OCI-LY1 (cell line): Measurements from ENCODE around the gene C1QC.

Source experiments
- H2AFZ ChIP-seq: fragments of 200-600 bp; sonication (generic), shearing (Covaris generic); 2 replicates; pipeline ENCODE4 v1.6.0; 2014; ENCODE audit warnings: antibody characterized with exemption, mild to moderate bottlenecking, low read length
- H3F3A ChIP-seq: fragments of 200-600 bp; sonication (generic), shearing (Covaris generic); 2 replicates; pipeline ENCODE4 v1.6.0; 2014; ENCODE audit warnings: mild to moderate bottlenecking, antibody characterized with exemption, low read length, moderate library complexity; ENCODE audit not compliant: insufficient read depth
- H3K27ac ChIP-seq: fragments of 200-600 bp; sonication (generic); 2 replicates; pipeline ENCODE4 v1.5.1; 2014; ENCODE audit warnings: low read length, mixed run types, mild to moderate bottlenecking, low read depth; ENCODE audit not compliant: poor library complexity, severe bottlenecking
- H3K27me3 ChIP-seq: fragments of 200-600 bp; sonication (generic); 2 replicates; pipeline ENCODE4 v1.6.0; 2014; ENCODE audit warnings: antibody characterized with exemption, mild to moderate bottlenecking, low read length, moderate library complexity; ENCODE audit not compliant: insufficient read depth
- H3K36me3 ChIP-seq: fragments of 200-600 bp; sonication (generic); 2 replicates; pipeline ENCODE4 v1.6.1; 2014; ENCODE audit warnings: mild to moderate bottlenecking, antibody characterized with exemption, low read length, moderate library complexity, mixed read lengths; ENCODE audit not compliant: insufficient read depth
- H3K4me1 ChIP-seq: fragments of 200-600 bp; sonication (generic); 2 replicates; pipeline ENCODE4 v1.5.1; 2014; ENCODE audit warnings: mild to moderate bottlenecking, low read length, moderate library complexity; ENCODE audit not compliant: insufficient read depth, severe bottlenecking
- H3K4me2 ChIP-seq: fragments of 200-600 bp; sonication (generic), shearing (Covaris generic); 2 replicates; pipeline ENCODE4 v1.6.1; 2014; ENCODE audit warnings: low read length
- H3K4me3 ChIP-seq: fragments of 200-600 bp; sonication (generic); 2 replicates; pipeline ENCODE4 v1.5.1; 2014; ENCODE audit warnings: low read length, low read depth, mild to moderate bottlenecking, mixed read lengths; ENCODE audit not compliant: poor library complexity, severe bottlenecking
- H3K79me2 ChIP-seq: fragments of 200-600 bp; shearing (Covaris generic); 2 replicates; pipeline ENCODE4 v1.6.1; 2016; ENCODE audit warnings: mixed run types, low read length, mixed read lengths; ENCODE audit not compliant: insufficient read depth
- H3K9ac ChIP-seq: fragments of 200-600 bp; sonication (generic), shearing (Covaris generic); 2 replicates; pipeline ENCODE4 v1.6.1; 2014; ENCODE audit warnings: mild to moderate bottlenecking, low read length, mixed read lengths
- H3K9me2 ChIP-seq: fragments of 200-600 bp; sonication (generic), shearing (Covaris generic); 2 replicates; pipeline ENCODE4 v1.6.1; 2014; ENCODE audit warnings: low read depth, mild to moderate bottlenecking, low read length, mixed read lengths
- H3K9me3 ChIP-seq: fragments of 200-600 bp; shearing (Covaris generic); 2 replicates; pipeline ENCODE4 v1.6.1; 2014; ENCODE audit warnings: low read length, mixed read lengths
- H4K20me1 ChIP-seq: fragments of 200-600 bp; sonication (generic), shearing (Covaris generic); 2 replicates; pipeline ENCODE4 v1.6.0; 2016; ENCODE audit warnings: mild to moderate bottlenecking, low read length; ENCODE audit not compliant: insufficient read depth
- CTCF ChIP-seq: fragments of 200-600 bp; sonication (generic), shearing (Covaris generic); IDR thresholded peaks from 2 replicates; pipeline ENCODE4 v1.5.1; 2017; ENCODE audit warnings: mild to moderate bottlenecking, antibody characterized with exemption, low read length, moderate library complexity, mixed read lengths
- EZH2 ChIP-seq: fragments of 200-600 bp; sonication (generic), shearing (Covaris generic); IDR thresholded peaks from 2 replicates; pipeline ENCODE4 v1.8.0; 2017; ENCODE audit warnings: borderline replicate concordance, mixed run types, mild to moderate bottlenecking, antibody characterized with exemption, low read length, moderate library complexity, mixed read lengths

Gene C1QC

GRCh38 chr1:22609291-22609690 lies 34.1 kb upstream of the C1QC start:
- Histone ChIP-seq H3K27ac (no peak overlapping the region), H3K4me2 (no peak overlapping the region), H2AFZ (no peak overlapping the region), H4K20me1 (no peaks in the 10 kb centered on the region), H3K9me2 (no peaks in the 10 kb centered on the region), H3K9me3 (no peaks in the 10 kb centered on the region), H3F3A (no peaks in the 10 kb centered on the region), H3K9ac (no peak overlapping the region), H3K27me3 (no peaks in the 10 kb centered on the region), H3K4me1 (no peaks in the 10 kb centered on the region), H3K4me3 (no peak overlapping the region), H3K36me3 (no peaks in the 10 kb centered on the region), H3K79me2 (no peaks in the 10 kb centered on the region)
- no peak for TF ChIP-seq CTCF
- TF ChIP-seq EZH2, result no peak

- Histone ChIP-seq H3K4me3 (no peak overlapping the region), H3K9me2 (no peaks in the 10 kb centered on the region), H3K9ac (no peak overlapping the region), H3K79me2 (no peaks in the 10 kb centered on the region), H3K4me1 (no peaks in the 10 kb centered on the region), H3K27me3 (no peaks in the 10 kb centered on the region), H3K4me2 (no peak overlapping the region), H3F3A (no peaks in the 10 kb centered on the region), H3K36me3 (no peaks in the 10 kb centered on the region), H4K20me1 (no peaks in the 10 kb centered on the region), H2AFZ (no peak overlapping the region), H3K9me3 (no peaks in the 10 kb centered on the region), H3K27ac (no peak overlapping the region)
- TF ChIP-seq CTCF, result no peak
- no peak for TF ChIP-seq EZH2
Measured at GRCh38 chr1:22611530-22611947, 31.9 kb upstream of the C1QC start.

- Histone ChIP-seq H3F3A (no peaks in the 10 kb centered on the region), H3K9me2 (no peaks in the 10 kb centered on the region), H3K4me2 (no peak overlapping the region), H3K36me3 (no peaks in the 10 kb centered on the region), H3K4me3 (no peak overlapping the region), H3K4me1 (no peaks in the 10 kb centered on the region), H3K27ac (no peak overlapping the region), H3K9ac (no peak overlapping the region), H4K20me1 (no peaks in the 10 kb centered on the region), H3K27me3 (no peaks in the 10 kb centered on the region), H3K9me3 (no peaks in the 10 kb centered on the region), H3K79me2 (no peaks in the 10 kb centered on the region), H2AFZ (no peak overlapping the region)
- no peak for TF ChIP-seq EZH2
- TF ChIP-seq CTCF, result no peak
Measured at GRCh38 chr1:22612671-22613571, 30.5 kb upstream of the C1QC start.
